Measurements from ENCODE around the gene PTPRM. TPM values are rescaled to one million over a fixed set of nuclear protein-coding genes. Genes with fewer than 3 reads are reported as not detected.

Gene PTPRM
- polyA plus RNA-seq, 1 of the 3 experiments (the other 2 are of a cell fraction): 16.0 TPM

- H3K4me1 ChIP-seq (ENCODE audit: control insufficient read depth in 1 of 2, insufficient read depth in 2 of 2, low read depth in 1 of 2, low read length in 1 of 2): no peaks in the 10 kb centered on the region
- no peak overlapping the region for H3K4me3 ChIP-seq (ENCODE audit: low read depth in 2 of 2, low read length in 1 of 2)
- 51% methylated on average over 3 of the region's 3 CpGs for WGBS (ENCODE audit: low lambda C conversion rate)
- TF ChIP-seq MEF2A (IDR thresholded peaks at IDR 0.05; ENCODE audit: borderline replicate concordance, low read depth): no peak
- TF ChIP-seq USF1 (IDR thresholded peaks at IDR 0.05; ENCODE audit: borderline replicate concordance, low read depth): no peak
- TF ChIP-seq GABPA (IDR thresholded peaks at IDR 0.05; ENCODE audit: low read depth): no peak
- TF ChIP-seq, protein P1, sequence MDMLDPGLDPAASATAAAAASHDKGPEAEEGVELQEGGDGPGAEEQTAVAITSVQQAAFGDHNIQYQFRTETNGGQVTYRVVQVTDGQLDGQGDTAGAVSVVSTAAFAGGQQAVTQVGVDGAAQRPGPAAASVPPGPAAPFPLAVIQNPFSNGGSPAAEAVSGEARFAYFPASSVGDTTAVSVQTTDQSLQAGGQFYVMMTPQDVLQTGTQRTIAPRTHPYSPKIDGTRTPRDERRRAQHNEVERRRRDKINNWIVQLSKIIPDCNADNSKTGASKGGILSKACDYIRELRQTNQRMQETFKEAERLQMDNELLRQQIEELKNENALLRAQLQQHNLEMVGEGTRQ (IDR thresholded peaks at IDR 0.05; ENCODE audit: borderline replicate concordance, low read depth, low read length): no peak
- TF ChIP-seq, protein P2, sequence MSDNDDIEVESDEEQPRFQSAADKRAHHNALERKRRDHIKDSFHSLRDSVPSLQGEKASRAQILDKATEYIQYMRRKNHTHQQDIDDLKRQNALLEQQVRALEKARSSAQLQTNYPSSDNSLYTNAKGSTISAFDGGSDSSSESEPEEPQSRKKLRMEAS (IDR thresholded peaks at IDR 0.05; ENCODE audit: low read depth): no peak
- no peak for TF ChIP-seq REST (IDR thresholded peaks at IDR 0.05; ENCODE audit: low read depth, low read length)
- no peak for TF ChIP-seq POLR2AphosphoS5 (IDR thresholded peaks at IDR 0.05; ENCODE audit: low read depth, low read length)
- TF ChIP-seq EZH2phosphoT487 (IDR thresholded peaks at IDR 0.05; ENCODE audit: borderline replicate concordance, low read depth): no peak
- TF ChIP-seq CHD2 (IDR thresholded peaks at IDR 0.05; ENCODE audit: low read length, partially characterized antibody): no peak
- no peak for TF ChIP-seq IRF3 (IDR thresholded peaks at IDR 0.05; ENCODE audit: low read depth, low read length)
- no peak for TF ChIP-seq FOXJ3 (CRISPR knock-in tag; IDR thresholded peaks at IDR 0.05)
- TF ChIP-seq PBX3 (IDR thresholded peaks at IDR 0.05): no peak
- no peak for TF ChIP-seq MXI1 (IDR thresholded peaks at IDR 0.05; ENCODE audit: low read depth, low read length)
- TF ChIP-seq ELF1 (IDR thresholded peaks at IDR 0.05): no peak
- no peak for TF ChIP-seq SMC3 (IDR thresholded peaks at IDR 0.05; ENCODE audit: low read depth, low read length)
- TF ChIP-seq JUND (IDR thresholded peaks at IDR 0.05): no peak
- TF ChIP-seq FOXM1 (IDR thresholded peaks at IDR 0.05; ENCODE audit: low read depth): no peak
- TF ChIP-seq TCF12 (IDR thresholded peaks at IDR 0.05): no peak
- no peak for TF ChIP-seq YY1 (IDR thresholded peaks at IDR 0.05; ENCODE audit: low read depth)
- H4K20me1 ChIP-seq (ENCODE audit: insufficient read depth): no peaks in the 10 kb centered on the region
- no peak for DNase-seq
- no peak overlapping the region for H2AFZ ChIP-seq (ENCODE audit: low read depth)
- H3K36me3 ChIP-seq (replicated peaks in 1 of 2; ENCODE audit: control insufficient read depth in 1 of 2, insufficient read depth in 2 of 2, low read length in 1 of 2): no peaks in the 10 kb centered on the region
- H3K79me2 ChIP-seq (ENCODE audit: insufficient read depth): no peaks in the 10 kb centered on the region
- no peaks in the 10 kb centered on the region for H3F3A ChIP-seq (replicated peaks; ENCODE audit: insufficient read depth)
- no peak overlapping the region for H3K9ac ChIP-seq
- no peaks in the 10 kb centered on the region for H3K9me3 ChIP-seq
- H3K27ac ChIP-seq (ENCODE audit: low read depth in 2 of 2, low read length in 1 of 2): no peak overlapping the region
- no peak overlapping the region for H3K4me2 ChIP-seq
- H3K27me3 ChIP-seq (ENCODE audit: insufficient read depth): no peaks in the 10 kb centered on the region
- ChIA-PET POLR2A (no interaction called here), CTCF (interaction anchor here (0.9 kb wide), 1 partner anchor 465 kb away, joined by 3 read pairs; no protein-coding TSS in a partner anchor)
- no peaks in the 10 kb centered on the region for H3K9me2 ChIP-seq
Measured at GRCh38 chr18:7931763-7932162, 364.6 kb downstream of the PTPRM start.
